Measurements from ENCODE around the gene KCNQ1. TPM values are rescaled to one million over a fixed set of nuclear protein-coding genes. Genes with fewer than 3 reads are reported as not detected.

Gene KCNQ1
- total RNA-seq, 5 donors from 2014 or later (not counting 1 experiment from before 2014, with no cell fraction given): 20.9 to 32.9 (median 24.0) TPM

GRCh38 chr11:2750101-2750681, 305.4 kb downstream of the KCNQ1 start:
- Mint-ChIP-seq H3K4me3 (no peak overlapping the region), H3K27ac (no peak overlapping the region), H3K36me3 (peaks cover 29% of the 10 kb centered on the region), H3K27me3 (no peaks in the 10 kb centered on the region), H3K4me1 (no peaks in the 10 kb centered on the region), H3K9me3 (peaks cover 4 to 8% (median 4%) of the 10 kb centered on the region in 3 donors)
- Histone ChIP-seq H3K36me3 (ENCODE audit: control insufficient read depth in 2 of 2, extremely low read depth in 1 of 2, insufficient read depth in 1 of 2, low read length in 1 of 2) (no peaks in the 10 kb centered on the region), H3K4me3 (ENCODE audit: control insufficient read depth in 1 of 2, extremely low read depth in 1 of 2, low read length in 1 of 2) (no peak overlapping the region), H3K27me3 (replicated peaks in 1 of 2; ENCODE audit: control insufficient read depth in 2 of 2, extremely low read depth in 1 of 2, insufficient read depth in 2 of 2, low read length in 1 of 2) (peaks cover 0 to 3% of the 10 kb centered on the region in 2 experiments), H3K27ac (ENCODE audit: low read length) (no peak overlapping the region), H3K9me3 (no peaks in the 10 kb centered on the region), H3K4me1 (ENCODE audit: control insufficient read depth in 1 of 2, extremely low read depth in 1 of 2, insufficient read depth in 2 of 2, low read length in 2 of 2) (no peaks in the 10 kb centered on the region)
- POLR2A ChIA-PET: no interaction called here
- ATAC-seq (replicated peaks in 1 of 4) (no peak), DNase-seq (no peak)
- CTCF ChIA-PET: no interaction called here
- WGBS (ENCODE audit: insufficient coverage): 89% methylated on average over 9 of the region's 9 CpGs

GRCh38 chr11:2750682-2751522, 306.1 kb downstream of the KCNQ1 start:
- no peaks in the 10 kb centered on the region for H3K36me3 ChIP-seq (ENCODE audit: control insufficient read depth in 2 of 2, extremely low read depth in 1 of 2, insufficient read depth in 1 of 2, low read length in 1 of 2)
- Mint-ChIP-seq H3K27me3 (no peaks in the 10 kb centered on the region), H3K9me3 (peaks cover 4 to 8% (median 4%) of the 10 kb centered on the region in 3 donors), H3K36me3 (peaks cover 31% of the 10 kb centered on the region), H3K4me3 (no peak overlapping the region), H3K27ac (no peak overlapping the region), H3K4me1 (no peaks in the 10 kb centered on the region)
- DNase-seq (no peak), ATAC-seq (replicated peaks in 1 of 4) (no peak)
- no peak overlapping the region for H3K27ac ChIP-seq (ENCODE audit: low read length)
- no peaks in the 10 kb centered on the region for H3K4me1 ChIP-seq (ENCODE audit: control insufficient read depth in 1 of 2, extremely low read depth in 1 of 2, insufficient read depth in 2 of 2, low read length in 2 of 2)
- CTCF ChIA-PET: no interaction called here
- WGBS (ENCODE audit: insufficient coverage): 81% methylated on average over 18 of the region's 24 CpGs
- POLR2A ChIA-PET: no interaction called here
- no peak overlapping the region for H3K4me3 ChIP-seq (ENCODE audit: control insufficient read depth in 1 of 2, extremely low read depth in 1 of 2, low read length in 1 of 2)
- H3K27me3 ChIP-seq (replicated peaks in 1 of 2; ENCODE audit: control insufficient read depth in 2 of 2, extremely low read depth in 1 of 2, insufficient read depth in 2 of 2, low read length in 1 of 2): peaks cover 0 to 3% of the 10 kb centered on the region in 2 experiments
- H3K9me3 ChIP-seq: no peaks in the 10 kb centered on the region

GRCh38 chr11:2751523-2752203, 306.9 kb downstream of the KCNQ1 start:
- Mint-ChIP-seq H3K4me3 (no peak overlapping the region), H3K27ac (no peak overlapping the region), H3K9me3 (peaks cover 4 to 8% (median 4%) of the 10 kb centered on the region in 3 donors), H3K27me3 (no peaks in the 10 kb centered on the region), H3K4me1 (no peaks in the 10 kb centered on the region), H3K36me3 (peaks cover 31% of the 10 kb centered on the region)
- no peak for ATAC-seq (replicated peaks in 1 of 4)
- POLR2A ChIA-PET: interaction anchor here in 1 of 2 donors (0.6 kb wide), 1 partner anchor 155 kb away, joined by 3 read pairs; no protein-coding TSS in a partner anchor
- Histone ChIP-seq H3K9me3 (no peaks in the 10 kb centered on the region), H3K27ac (ENCODE audit: low read length) (no peak overlapping the region), H3K4me1 (ENCODE audit: control insufficient read depth in 1 of 2, extremely low read depth in 1 of 2, insufficient read depth in 2 of 2, low read length in 2 of 2) (no peaks in the 10 kb centered on the region), H3K4me3 (ENCODE audit: control insufficient read depth in 1 of 2, extremely low read depth in 1 of 2, low read length in 1 of 2) (no peak overlapping the region), H3K36me3 (ENCODE audit: control insufficient read depth in 2 of 2, extremely low read depth in 1 of 2, insufficient read depth in 1 of 2, low read length in 1 of 2) (no peaks in the 10 kb centered on the region), H3K27me3 (replicated peaks in 1 of 2; ENCODE audit: control insufficient read depth in 2 of 2, extremely low read depth in 1 of 2, insufficient read depth in 2 of 2, low read length in 1 of 2) (peaks cover 0 to 3% of the 10 kb centered on the region in 2 experiments)
- 85% methylated on average over 17 of the region's 24 CpGs for WGBS (ENCODE audit: insufficient coverage)
- DNase-seq: no peak
- CTCF ChIA-PET: no interaction called here

GRCh38 chr11:2752204-2752770, 307.5 kb downstream of the KCNQ1 start:
- Mint-ChIP-seq H3K4me1 (no peaks in the 10 kb centered on the region), H3K4me3 (no peak overlapping the region), H3K27me3 (no peaks in the 10 kb centered on the region), H3K36me3 (peaks cover 31% of the 10 kb centered on the region), H3K27ac (no peak overlapping the region), H3K9me3 (peaks cover 4 to 8% (median 4%) of the 10 kb centered on the region in 3 donors)
- ChIA-PET POLR2A (interaction anchor here in 1 of 2 donors (0.6 kb wide), 1 partner anchor 155 kb away, joined by 3 read pairs; no protein-coding TSS in a partner anchor), CTCF (no interaction called here)
- 91% methylated on average over 11 of the region's 12 CpGs for WGBS (ENCODE audit: insufficient coverage)
- no peaks in the 10 kb centered on the region for H3K4me1 ChIP-seq (ENCODE audit: control insufficient read depth in 1 of 2, extremely low read depth in 1 of 2, insufficient read depth in 2 of 2, low read length in 2 of 2)
- H3K27me3 ChIP-seq (replicated peaks in 1 of 2; ENCODE audit: control insufficient read depth in 2 of 2, extremely low read depth in 1 of 2, insufficient read depth in 2 of 2, low read length in 1 of 2): peaks cover 0 to 3% of the 10 kb centered on the region in 2 experiments
- no peaks in the 10 kb centered on the region for H3K36me3 ChIP-seq (ENCODE audit: control insufficient read depth in 2 of 2, extremely low read depth in 1 of 2, insufficient read depth in 1 of 2, low read length in 1 of 2)
- no peaks in the 10 kb centered on the region for H3K9me3 ChIP-seq
- no peak overlapping the region for H3K4me3 ChIP-seq (ENCODE audit: control insufficient read depth in 1 of 2, extremely low read depth in 1 of 2, low read length in 1 of 2)
- H3K27ac ChIP-seq (ENCODE audit: low read length): no peak overlapping the region
- ATAC-seq (replicated peaks in 1 of 4): no peak
- no peak for DNase-seq

- peaks cover 28% of the 10 kb centered on the region for H3K36me3 Mint-ChIP-seq
- ChIA-PET CTCF (no interaction called here), POLR2A (no interaction called here)
- H3K9me3 Mint-ChIP-seq: peaks cover 4 to 8% (median 4%) of the 10 kb centered on the region in 3 donors
- Histone ChIP-seq H3K4me3 (ENCODE audit: control insufficient read depth in 1 of 2, extremely low read depth in 1 of 2, low read length in 1 of 2) (no peak overlapping the region), H3K27ac (ENCODE audit: low read length) (no peak overlapping the region), H3K4me1 (ENCODE audit: control insufficient read depth in 1 of 2, extremely low read depth in 1 of 2, insufficient read depth in 2 of 2, low read length in 2 of 2) (no peaks in the 10 kb centered on the region), H3K9me3 (no peaks in the 10 kb centered on the region), H3K36me3 (ENCODE audit: control insufficient read depth in 2 of 2, extremely low read depth in 1 of 2, insufficient read depth in 1 of 2, low read length in 1 of 2) (no peaks in the 10 kb centered on the region), H3K27me3 (replicated peaks in 1 of 2; ENCODE audit: control insufficient read depth in 2 of 2, extremely low read depth in 1 of 2, insufficient read depth in 2 of 2, low read length in 1 of 2) (peaks cover 0 to 3% of the 10 kb centered on the region in 2 experiments)
- 86% methylated on average over 9 of the region's 12 CpGs for WGBS (ENCODE audit: insufficient coverage)
- H3K27ac Mint-ChIP-seq: no peak overlapping the region
- ATAC-seq (replicated peaks in 1 of 4) (no peak), DNase-seq (no peak)
- H3K27me3 Mint-ChIP-seq: no peaks in the 10 kb centered on the region
- no peaks in the 10 kb centered on the region for H3K4me1 Mint-ChIP-seq
- H3K4me3 Mint-ChIP-seq: no peak overlapping the region
Measured at GRCh38 chr11:2752923-2753322, 308.1 kb downstream of the KCNQ1 start.

GRCh38 chr11:2754008-2754407, 309.2 kb downstream of the KCNQ1 start:
- H3K36me3 ChIP-seq (ENCODE audit: control insufficient read depth in 2 of 2, extremely low read depth in 1 of 2, insufficient read depth in 1 of 2, low read length in 1 of 2): no peaks in the 10 kb centered on the region
- ATAC-seq (replicated peaks in 1 of 4) (no peak), DNase-seq (no peak)
- H3K9me3 ChIP-seq: no peaks in the 10 kb centered on the region
- CTCF ChIA-PET: no interaction called here
- Mint-ChIP-seq H3K4me1 (no peaks in the 10 kb centered on the region), H3K27me3 (no peaks in the 10 kb centered on the region), H3K4me3 (no peak overlapping the region), H3K36me3 (peaks cover 33% of the 10 kb centered on the region), H3K27ac (no peak overlapping the region), H3K9me3 (peaks cover 4 to 8% (median 4%) of the 10 kb centered on the region in 3 donors)
- no peak overlapping the region for H3K27ac ChIP-seq (ENCODE audit: low read length)
- H3K4me3 ChIP-seq (ENCODE audit: control insufficient read depth in 1 of 2, extremely low read depth in 1 of 2, low read length in 1 of 2): no peak overlapping the region
- WGBS (ENCODE audit: insufficient coverage): 60% methylated on average over 1 of the region's 2 CpGs
- POLR2A ChIA-PET: no interaction called here
- H3K27me3 ChIP-seq (replicated peaks in 1 of 2; ENCODE audit: control insufficient read depth in 2 of 2, extremely low read depth in 1 of 2, insufficient read depth in 2 of 2, low read length in 1 of 2): no peaks in the 10 kb centered on the region
- H3K4me1 ChIP-seq (ENCODE audit: control insufficient read depth in 1 of 2, extremely low read depth in 1 of 2, insufficient read depth in 2 of 2, low read length in 2 of 2): no peaks in the 10 kb centered on the region

Measured in T-cell (primary cell).